Right ventricle myocardium inferior (tissue), 1 donor: ENCODE data around the gene GLRX3. TPM values are rescaled to one million over a fixed set of nuclear protein-coding genes. Genes with fewer than 3 reads are reported as not detected.
"Not testable (repeated sequence)": the region's sequence is repeated elsewhere in the genome, so short reads cannot be mapped to it uniquely, and the experiment has no call there.

Experiments used
- ATAC-seq: fragments of 200-7000 bp; cut with Tn5 transposase; one replicate; pipeline ENCODE4 v1.9.1; 2020; ENCODE audit warnings: mild to moderate bottlenecking, moderate library complexity
- DNase-seq: peaks from one replicate; pipeline ENCODE4 v3.0.0; 2021; ENCODE audit errors: missing footprints
- intact Hi-C: fragments of 100-400 bp; cut with DNase I; formaldehyde crosslinking; loops from one replicate; pipeline ENCODE4 v1.11.0; 2022
- long read RNA-seq: library from polyadenylated mRNA; unstranded; transcript quantifications from one replicate; pipeline ENCODE4 v2.0.0, GENCODE V29; 2021
- total RNA-seq: library from RNA; stranded (reverse); fragmentation: NEBNext Ultra II Directional; extraction: Animal tissue kit (Norgen Biotek cat#: 25700); gene quantifications from one replicate; pipeline ENCODE4 v1.2.1, GENCODE V29; 2021
- donor health status: DM: no; HTN: yes; CAD: no; lungs with severe emphysema.

Gene GLRX3
- 74.3 TPM for total RNA-seq
- long read RNA-seq, transcript GLRX3-201 (11 exons, 1,302 nt): major isoform, 42 of 49 reads
- long read RNA-seq, transcript GLRX3-202 (12 exons, 3,827 nt): minor isoform, 6 of 49 reads
- long read RNA-seq, partial matches to known transcripts: 1 of 49 reads
- long read RNA-seq, other reads (novel, unspliced or antisense): 0 of 49 reads

DNA sequence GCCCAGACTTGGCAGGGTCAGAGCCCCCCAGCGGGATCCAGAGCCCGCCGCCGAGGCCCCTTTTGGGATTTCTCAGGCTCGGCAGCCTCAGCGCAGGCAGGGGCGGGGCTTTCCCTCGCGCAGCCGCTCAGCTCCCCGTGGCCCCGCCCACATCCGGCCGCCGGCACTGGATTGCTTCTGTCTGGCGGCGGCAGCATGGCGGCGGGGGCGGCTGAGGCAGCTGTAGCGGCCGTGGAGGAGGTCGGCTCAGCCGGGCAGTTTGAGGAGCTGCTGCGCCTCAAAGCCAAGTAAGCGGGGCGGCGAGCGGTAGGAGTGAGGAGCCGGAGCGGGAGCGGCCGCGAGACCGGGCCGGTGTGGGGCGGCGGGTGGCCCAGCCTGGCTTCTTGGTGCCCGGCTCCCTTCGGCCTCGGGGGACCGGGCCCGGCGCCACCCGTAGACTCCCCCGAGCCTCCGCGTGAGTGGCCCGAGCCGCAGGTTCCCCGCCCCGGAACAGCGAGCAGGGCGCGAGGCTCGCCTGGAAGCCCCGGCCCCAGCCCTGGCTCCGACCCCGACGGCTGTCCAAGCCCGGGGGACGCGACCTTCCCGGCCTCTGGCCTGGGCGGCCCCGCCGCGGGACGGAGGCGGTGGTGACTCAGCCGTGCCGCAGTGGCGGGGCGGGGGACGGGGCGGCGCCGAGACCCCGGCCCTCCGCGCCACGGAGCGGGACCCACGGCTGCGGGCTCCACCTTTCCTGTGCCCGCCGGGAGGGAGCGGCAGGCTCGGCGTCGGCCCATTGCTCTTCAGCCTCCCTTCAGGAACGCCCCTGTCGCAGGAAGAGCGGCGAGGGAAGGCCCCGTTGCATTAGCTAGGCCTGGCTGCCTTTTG lies at the start of gene GLRX3:
GLRX3 (plus strand) TSS at position 166 of the 864 bp plus-strand sequence; CDS start at position 196, 30 bp downstream.
- intact Hi-C loops: loop anchor here (1.0 kb wide), 1 partner anchor 25 kb away; no protein-coding TSS in a partner anchor
- ATAC-seq: peak; percentile 98
- DNase-seq: peak; percentile 96

DNA sequence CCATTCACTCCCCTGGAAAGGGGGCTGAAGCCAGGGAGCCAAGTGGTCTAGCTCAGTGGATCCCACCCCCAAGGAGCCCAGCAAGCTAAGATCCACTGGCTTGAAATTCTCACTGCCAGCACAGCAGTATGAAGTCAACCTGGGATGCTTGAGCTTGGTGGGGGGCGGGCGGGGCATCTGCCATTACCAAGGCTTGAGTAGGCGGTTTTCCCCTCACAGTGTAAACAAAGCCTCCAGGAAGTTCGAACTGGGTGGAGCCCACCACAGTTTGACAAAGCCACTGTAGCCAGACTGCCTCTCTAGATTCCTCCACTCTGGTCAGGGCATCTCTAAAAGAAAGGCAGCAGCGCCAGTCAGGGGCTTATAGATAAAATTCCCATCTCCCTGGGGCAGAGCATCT lies 45.6 kb upstream of the GLRX3 start:
- ATAC-seq, DNase-seq, intact Hi-C loops: not testable (repeated sequence)

DNA sequence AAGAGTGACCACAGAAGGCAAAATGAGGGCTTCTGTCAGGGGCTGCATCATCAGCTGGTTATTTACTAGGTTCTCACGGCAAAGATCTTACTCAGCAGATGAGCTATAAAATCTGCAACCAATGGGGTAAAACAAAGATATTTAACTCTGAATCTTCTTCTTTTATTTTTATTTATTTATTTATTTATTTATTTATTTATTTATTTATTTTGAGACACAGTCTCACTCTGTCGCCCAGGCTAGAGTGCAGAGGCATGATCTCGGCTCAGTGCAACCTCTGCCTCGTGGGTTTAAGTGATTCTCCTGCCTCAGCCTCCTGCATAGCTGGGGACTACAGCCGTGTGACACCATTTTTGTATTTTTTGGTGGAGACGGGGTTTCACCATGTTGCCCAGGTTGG lies 36.8 kb upstream of the GLRX3 start:
- intact Hi-C loops: no loop called here
- ATAC-seq: no peak
- DNase-seq: no peak

DNA sequence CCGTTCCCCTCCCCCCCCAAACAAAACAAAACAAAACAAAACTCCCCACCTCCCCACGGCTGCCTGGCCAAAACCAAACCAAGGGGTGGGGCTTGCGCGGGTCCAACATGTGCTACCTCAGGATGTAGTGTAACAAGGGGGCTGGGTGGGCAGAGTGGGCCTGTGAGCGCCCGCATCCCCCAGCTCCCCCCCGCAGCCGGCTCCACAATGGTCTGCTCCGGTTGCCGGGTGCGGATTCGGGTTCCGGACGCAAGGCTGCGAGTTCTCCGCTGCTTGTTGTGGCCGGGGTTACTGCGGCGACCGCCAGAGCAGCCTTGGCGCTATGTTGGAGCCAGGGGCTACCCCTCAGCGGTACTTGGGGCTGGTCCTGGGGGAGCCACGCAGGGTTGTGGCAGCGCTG lies 30.5 kb upstream of the GLRX3 start:
- DNase-seq: no peak
- intact Hi-C loops: loop anchor here (5.0 kb wide), 1 partner anchor 133 kb away; no protein-coding TSS in a partner anchor
- ATAC-seq: no peak

DNA sequence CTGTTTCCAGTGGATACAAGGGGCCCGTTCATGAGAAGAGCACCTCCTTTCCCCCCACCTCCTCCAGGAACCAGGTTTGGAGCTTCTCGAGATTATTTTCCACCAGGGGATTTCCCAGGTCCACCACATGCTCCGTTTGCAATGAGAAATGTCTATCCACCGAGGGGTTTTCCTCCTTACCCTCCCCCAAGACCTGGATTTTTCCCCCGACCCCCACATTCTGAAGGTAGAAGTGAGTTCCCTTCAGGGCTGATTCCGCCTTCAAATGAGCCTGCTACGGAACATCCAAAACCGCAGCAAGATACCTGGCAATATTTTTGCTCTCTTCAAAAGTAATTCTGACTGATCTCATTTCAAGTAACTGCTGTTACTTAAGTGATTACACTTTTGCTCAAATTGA lies 28.0 kb upstream of the GLRX3 start:
- not testable (repeated sequence) for DNase-seq, ATAC-seq
- intact Hi-C loops: loop anchor here (5.0 kb wide), 1 partner anchor 136 kb away; no protein-coding TSS in a partner anchor

DNA sequence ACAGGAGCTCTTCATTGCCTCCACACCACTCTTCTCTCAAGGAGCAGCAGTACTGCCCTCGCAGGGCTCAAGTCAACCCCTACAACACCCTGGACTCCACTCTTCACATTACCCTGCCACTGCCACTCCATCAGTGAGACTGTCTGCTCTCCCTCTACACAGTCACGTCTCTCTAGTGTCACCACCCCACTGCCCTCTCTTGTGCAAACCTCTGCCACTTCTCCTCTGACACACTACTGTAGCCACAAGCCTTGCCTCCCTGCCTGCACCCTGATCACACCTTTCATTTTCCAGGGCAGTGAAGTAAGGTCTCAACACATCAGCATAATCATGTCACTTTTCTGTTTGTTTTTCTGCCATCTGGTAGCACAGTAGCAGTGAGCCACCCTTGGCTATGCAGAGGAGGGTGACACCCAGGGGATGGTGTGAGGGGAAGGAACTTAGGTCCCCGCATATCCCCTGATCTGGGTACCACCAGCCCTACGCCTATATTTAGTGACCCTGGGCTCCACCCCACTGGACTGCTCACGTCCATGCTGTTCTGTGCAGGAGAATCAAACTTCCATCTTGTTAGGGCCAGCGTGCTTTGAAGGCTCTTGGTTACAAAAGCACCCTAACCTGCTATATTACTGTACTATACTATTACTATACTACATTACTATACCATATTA lies 27.1 kb upstream of the GLRX3 start:
- intact Hi-C loops: loop anchor here (5.0 kb wide), 1 partner anchor 137 kb away; no protein-coding TSS in a partner anchor
- no peak for ATAC-seq

DNA sequence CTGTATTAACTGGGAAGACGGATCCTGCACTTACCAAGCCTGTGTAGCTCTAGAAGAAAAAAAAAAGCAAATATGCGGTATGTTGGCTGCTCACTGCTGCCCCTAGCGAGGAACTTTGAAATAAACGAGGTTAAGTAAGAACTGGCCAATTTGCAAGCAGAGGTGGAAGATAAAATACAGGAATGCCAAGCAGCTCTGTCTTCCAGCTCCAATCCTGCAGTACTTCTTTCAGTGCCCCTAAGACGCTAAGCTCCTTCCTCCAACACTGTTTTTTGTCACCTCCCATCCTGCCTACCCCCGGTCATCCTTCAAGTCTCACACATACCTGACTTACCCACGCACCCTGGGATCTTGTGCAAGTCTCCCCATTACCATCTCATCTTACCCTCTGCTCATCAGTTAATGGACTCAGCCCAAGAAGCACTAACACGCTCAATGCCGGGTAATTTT lies 26.4 kb upstream of the GLRX3 start:
- intact Hi-C loops: loop anchor here (5.0 kb wide), 1 partner anchor 138 kb away; no protein-coding TSS in a partner anchor
- no peak for DNase-seq

More for the DNA sequence above, 27.1 kb upstream of the GLRX3 start:
- no peak for DNase-seq

DNA sequence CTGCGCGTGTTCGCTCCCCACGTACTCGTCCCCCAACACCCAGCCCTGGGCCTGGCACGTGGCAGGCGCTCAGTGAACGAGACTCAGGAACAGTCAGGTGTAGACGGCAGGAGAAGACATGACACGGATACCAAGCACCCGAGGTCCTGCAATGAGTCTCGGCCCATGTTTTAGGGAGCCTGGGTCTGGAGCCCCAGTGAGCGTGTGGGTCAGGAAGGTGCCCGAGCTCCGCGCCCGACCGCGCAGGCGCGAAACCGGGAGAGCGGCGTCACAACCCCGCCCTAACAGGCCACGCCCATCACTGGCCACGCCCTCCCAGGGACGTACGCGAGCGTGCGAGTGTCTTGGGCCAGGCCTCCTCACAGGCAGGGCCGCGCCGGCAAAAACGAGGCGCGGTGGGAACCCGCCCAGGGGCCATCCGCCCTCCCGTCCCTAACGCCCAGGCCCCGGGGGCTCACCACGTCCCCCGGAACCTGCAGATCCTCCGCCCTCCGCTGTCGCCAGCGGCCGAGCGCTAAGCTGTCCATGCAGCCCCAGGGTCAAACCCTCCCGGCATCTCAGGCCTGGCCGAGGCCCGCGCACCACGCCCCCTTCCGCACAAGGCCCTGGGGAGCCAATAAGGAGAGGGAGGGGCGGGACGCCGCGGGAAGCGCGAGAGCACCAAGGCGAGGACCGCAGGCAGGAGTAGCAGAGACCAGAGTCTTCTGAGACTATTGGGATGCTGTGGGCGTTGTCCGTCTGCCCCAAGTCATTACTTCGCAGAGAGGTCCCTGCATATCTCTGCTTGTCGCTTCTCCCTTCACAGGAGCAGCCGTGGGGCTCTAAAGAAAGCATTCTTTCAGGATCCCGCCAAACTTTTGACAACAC lies 25.7 kb upstream of the GLRX3 start, which contains the start of gene C10orf143:
C10orf143 (minus strand) TSS at position 585 of the 867 bp plus-strand sequence; CDS start at position 527, 58 bp downstream.
- DNase-seq (peak; percentile 99), ATAC-seq (peak; percentile 97)
- intact Hi-C loops: loop anchor here (1.0 kb wide), 1 partner anchor 26 kb away; the partner anchor contains the start of gene GLRX3

More for the DNA sequence above, 26.4 kb upstream of the GLRX3 start:
- peak; percentile 31 for ATAC-seq

DNA sequence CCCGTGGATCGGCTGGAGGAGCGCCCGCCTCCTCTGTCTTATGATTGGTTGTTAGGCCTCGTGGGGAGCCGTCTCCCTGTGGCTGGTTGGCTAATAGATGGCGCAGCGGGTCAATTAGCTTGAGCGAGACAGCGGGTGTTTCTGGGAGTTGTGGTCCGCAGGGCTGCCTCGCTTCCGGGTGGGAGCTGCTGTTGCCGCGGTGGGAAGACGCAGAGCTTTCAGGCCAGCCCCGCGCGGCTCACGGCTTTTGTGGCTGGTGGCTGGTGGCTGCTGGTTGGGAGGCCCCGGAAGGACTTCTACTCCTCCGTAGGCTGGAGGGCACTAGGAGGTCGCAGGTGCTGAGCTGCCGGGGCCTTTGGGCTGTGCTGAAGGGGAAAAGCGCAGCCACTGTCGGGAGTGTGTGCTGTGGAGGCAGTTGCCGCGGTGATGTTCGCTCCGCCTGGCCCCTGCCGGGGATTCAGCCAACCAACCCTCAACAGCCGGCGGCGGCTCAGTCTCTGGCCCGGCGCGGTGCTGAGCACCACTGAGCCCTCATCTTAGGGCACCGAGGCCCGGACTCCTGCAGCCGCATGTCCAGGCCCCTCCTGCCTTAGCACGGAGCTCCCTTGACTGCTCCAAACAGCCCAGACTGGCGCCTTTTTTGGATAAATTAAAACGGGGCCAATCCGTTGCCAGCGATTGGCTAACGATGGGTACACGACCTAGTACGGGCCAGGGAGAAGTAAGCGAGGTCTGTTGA lies 24.9 kb upstream of the GLRX3 start:
- DNase-seq (peak; percentile 98), ATAC-seq (peak; percentile 94)
- intact Hi-C loops: loop anchor here (1.0 kb wide), 1 partner anchor 25 kb away; the partner anchor contains the start of gene GLRX3

DNA sequence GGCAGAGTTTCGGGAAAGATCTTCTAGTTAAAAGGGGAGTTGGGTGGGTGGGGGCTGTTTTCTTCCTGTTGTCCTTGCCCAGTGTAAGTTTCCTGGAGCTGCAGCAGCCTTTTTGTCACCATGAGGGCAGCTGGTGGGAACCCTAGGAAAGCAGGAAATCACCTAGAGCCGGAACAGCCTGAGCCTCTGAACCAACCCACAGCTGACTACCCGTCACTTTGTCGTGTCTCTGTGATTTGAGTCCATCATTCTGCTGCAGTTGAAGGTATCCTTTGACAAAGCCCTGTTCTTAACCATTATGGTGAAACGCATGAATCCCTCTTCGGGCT lies 24.4 kb upstream of the GLRX3 start:
- intact Hi-C loops: loop anchor here (1.0 kb wide), 1 partner anchor 24 kb away; the partner anchor contains the start of gene GLRX3
- DNase-seq (no peak), ATAC-seq (no peak)

DNA sequence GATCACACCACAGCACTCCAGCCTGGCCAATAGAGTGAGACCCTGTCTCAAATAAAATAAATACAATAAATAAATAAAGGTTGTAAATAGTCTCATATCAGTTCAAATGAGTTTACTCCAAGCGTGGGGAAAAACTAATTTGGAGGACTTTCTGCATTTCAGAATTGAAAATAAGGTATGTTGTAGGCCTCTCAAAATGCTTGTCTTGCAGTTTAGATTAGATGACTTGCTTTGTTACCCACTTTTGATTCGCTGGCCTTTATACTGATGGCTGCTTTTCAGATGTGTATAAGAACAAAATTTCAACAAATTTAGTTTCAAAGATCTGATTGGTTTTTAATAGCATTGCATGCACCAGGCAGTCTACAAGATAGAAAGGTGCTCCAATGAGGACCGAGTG lies 23.4 kb upstream of the GLRX3 start:
- intact Hi-C loops: no loop called here
- ATAC-seq (no peak), DNase-seq (no peak)

DNA sequence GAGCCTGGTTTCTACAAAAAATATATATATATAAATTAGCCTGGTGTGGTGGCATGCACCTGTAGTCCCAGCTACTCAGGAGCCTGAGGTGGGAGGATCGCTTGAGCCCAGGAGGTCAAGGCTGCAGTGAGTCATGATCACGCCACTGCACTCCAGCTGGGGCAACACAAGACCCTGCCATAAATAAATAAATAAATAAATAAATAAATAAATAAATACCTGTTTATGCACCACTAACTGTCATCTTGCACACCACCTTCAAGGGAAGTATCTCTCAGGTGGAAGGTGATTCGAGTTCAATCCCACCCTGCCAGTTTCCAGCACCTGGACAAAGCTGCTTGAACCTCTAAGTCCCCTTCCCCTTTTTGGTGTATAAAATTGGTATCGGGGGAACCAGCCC lies 19.2 kb upstream of the GLRX3 start:
- intact Hi-C loops, DNase-seq: not testable (repeated sequence)

DNA sequence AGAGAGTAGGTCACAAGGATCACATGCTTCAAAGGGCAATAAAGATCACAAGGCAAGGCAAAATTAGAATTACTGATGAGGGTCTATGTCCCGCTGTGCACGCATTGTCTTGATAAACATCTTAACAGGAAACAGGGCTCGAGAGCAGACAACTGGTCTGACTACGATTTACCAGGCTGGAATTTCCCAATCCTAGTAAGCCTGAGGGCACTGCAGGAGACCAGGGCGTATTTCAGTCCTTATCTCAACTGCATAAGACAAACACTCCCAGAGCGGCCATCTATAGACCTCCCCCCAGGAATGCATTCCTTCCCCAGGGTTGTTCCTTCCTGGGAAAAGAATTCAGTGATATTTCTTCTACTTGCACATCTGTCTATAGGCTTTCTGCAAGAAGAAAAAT lies 18.7 kb upstream of the GLRX3 start:
- ATAC-seq, intact Hi-C loops, DNase-seq: not testable (repeated sequence)

More for the DNA sequence above, 19.2 kb upstream of the GLRX3 start:
- not testable (repeated sequence) for ATAC-seq

DNA sequence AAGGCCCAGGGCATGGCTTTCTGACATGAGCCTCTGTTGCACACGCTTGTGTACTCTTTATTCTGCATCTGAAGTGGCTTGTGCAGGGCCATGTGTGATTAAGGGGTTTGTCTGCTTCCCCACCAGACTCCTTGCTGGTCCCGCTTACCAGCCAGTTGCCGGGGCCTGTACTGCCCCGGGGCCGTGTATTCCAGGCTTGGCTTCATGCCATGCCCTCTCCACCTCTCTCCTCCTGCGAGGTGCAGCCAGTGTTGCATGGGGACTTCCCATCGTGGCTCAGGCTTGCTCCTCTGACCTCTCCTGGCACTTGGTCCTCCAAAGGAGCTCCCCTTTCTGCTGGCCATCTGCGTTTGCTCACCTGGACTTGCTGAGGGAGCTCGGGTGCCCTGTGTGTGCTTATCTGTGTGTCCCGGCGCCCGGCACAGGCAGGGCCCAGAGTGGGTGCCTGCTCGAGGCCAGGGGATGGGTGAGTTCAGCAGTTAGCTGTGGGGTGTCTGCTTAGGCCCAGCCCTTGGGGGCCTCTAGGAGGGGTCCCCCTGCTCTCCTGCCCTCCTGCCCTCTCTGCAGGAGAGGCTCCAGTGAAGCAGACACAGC lies 14.6 kb upstream of the GLRX3 start:
- ATAC-seq: no peak
- intact Hi-C loops: no loop called here
- DNase-seq: no peak

DNA sequence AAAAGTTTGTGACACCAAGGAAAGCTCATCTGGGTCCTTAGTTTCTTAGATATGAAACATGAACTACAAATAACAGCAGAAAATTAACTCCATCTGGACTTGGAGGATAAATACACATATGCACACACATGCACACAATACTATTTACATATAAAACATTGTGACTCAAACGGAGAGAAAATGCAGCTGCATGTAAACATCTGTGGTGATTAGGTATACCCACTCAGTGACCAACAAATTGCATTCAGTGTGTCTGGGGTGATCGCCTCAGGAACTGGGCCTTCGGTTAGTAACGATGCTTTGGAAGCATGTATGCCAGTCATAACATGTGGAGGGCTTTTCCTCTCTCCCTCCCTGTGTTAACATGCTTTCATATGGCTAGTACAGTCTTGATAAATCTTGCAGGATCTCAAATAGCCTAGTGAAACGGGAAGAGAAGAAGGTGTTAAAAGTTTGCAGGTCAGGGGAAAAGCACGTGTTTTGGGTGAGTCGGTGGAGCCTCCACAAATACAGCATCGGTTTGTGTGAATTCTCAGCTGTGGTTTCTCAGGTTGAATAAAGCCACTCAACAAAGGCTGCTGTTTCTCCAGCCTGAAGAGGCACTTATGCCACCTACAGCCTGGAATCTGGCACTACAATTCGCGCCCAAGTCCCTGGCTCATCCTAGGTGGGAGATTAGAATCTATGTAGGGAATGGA lies 8.7 kb upstream of the GLRX3 start:
- DNase-seq (no peak), ATAC-seq (peak; percentile 73)
- intact Hi-C loops: no loop called here

DNA sequence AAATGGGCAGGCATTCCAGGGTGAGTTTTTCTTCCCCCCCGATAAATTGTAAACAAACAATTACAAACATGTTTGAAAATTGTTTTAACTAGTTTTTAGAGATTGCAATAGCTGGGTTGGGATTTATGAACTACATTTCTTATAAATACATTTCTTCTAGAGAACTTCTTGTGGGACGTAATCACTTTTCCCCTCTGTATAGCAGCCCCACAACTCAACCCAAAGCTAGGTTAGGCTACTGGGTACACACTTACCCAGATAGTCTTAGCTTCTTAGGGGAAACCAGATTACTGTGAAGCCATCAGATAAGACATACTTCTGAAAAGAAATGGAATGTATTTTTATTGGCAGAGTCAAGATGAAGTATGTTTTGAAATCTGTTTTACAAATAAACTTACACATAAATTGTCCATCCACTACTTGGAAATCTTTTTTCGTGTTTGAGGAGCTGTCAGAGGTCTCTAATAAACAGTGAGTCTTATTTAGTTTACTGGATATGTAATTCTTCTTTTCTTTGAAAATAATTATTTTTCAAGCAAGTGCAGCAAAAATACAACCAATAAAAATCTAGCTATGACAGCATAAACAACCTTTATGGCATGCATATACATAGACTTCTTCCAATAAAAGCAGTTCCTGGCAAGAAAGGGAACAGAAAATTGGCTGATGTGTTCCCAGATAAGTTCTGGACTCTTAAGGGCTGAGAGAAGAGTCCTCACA lies 8.0 kb upstream of the GLRX3 start:
- ATAC-seq: no peak
- DNase-seq: no peak
- intact Hi-C loops: no loop called here
